K562 (cell line): ENCODE measurements around the gene MYBPC3. TPM values are rescaled to one million over a fixed set of nuclear protein-coding genes. Genes with fewer than 3 reads are reported as not detected.

ENCODE experiments used
- BHLHE40 ChIP-seq: IDR thresholded peaks from 2 replicates; pipeline ENCODE4 v1.6.1; 2011; ENCODE audit warnings: low read length, improper control_type of control experiment
- CCNT2 ChIP-seq: IDR thresholded peaks from 2 replicates; pipeline ENCODE4 v1.6.1; 2011; ENCODE audit warnings: borderline replicate concordance, low read depth, mild to moderate bottlenecking, moderate library complexity, mixed read lengths, low read length; ENCODE audit not compliant: insufficient read length; ENCODE audit errors: extremely low read depth
- CHD1 ChIP-seq: fragments of 200-600 bp; sonication (generic); IDR thresholded peaks from one replicate; pipeline ENCODE4 v1.6.1; 2012; ENCODE audit warnings: mild to moderate bottlenecking, moderate library complexity, low read length, inconsistent platforms
- DACH1 ChIP-seq: fragments of 450-650 bp; IDR thresholded peaks from 2 replicates; pipeline ENCODE4 v1.6.1; 2018; ENCODE audit not compliant: partially characterized antibody
- ETS2 ChIP-seq: IDR thresholded peaks from 2 replicates; pipeline ENCODE4 v1.6.1; 2016; ENCODE audit warnings: borderline replicate concordance, missing genetic modification characterization, mild to moderate bottlenecking, moderate library complexity, missing compliant biosample characterization; ENCODE audit not compliant: poor library complexity, severe bottlenecking
- LCOR ChIP-seq: sonication (generic); formaldehyde crosslinking; IDR thresholded peaks from 2 replicates; pipeline ENCODE4 v1.8.0; 2022; ENCODE audit warnings: mild to moderate bottlenecking, missing genetic modification reagents
- MCM2 ChIP-seq: fragments of 450-650 bp; IDR thresholded peaks from 2 replicates; pipeline ENCODE4 v1.6.1; 2017; ENCODE audit warnings: low read depth, mild to moderate bottlenecking
- MITF ChIP-seq: IDR thresholded peaks from 2 replicates; pipeline ENCODE4 v1.6.1; 2014; ENCODE audit warnings: antibody characterized with exemption
- MTA3 ChIP-seq: fragments of 450-650 bp; formaldehyde crosslinking; IDR thresholded peaks from 2 replicates; pipeline ENCODE4 v1.6.1; 2017; ENCODE audit warnings: mild to moderate bottlenecking, borderline replicate concordance
- NBN ChIP-seq: fragments of 450-650 bp; IDR thresholded peaks from 2 replicates; pipeline ENCODE4 v1.6.1; 2016; ENCODE audit warnings: low read depth, mild to moderate bottlenecking
- NEUROD1 ChIP-seq: fragments of 150-350 bp; IDR thresholded peaks from 2 replicates; pipeline ENCODE4 v1.6.1; 2014; ENCODE audit warnings: borderline replicate concordance, low read length, low read depth; ENCODE audit not compliant: partially characterized antibody
- PTBP1 ChIP-seq: fragments of 200-400 bp; formaldehyde crosslinking; IDR thresholded peaks from 2 replicates; pipeline ENCODE4 v1.6.1; 2017; ENCODE audit warnings: low read depth, low read length
- RAD51 ChIP-seq: fragments of 450-650 bp; IDR thresholded peaks from 2 replicates; pipeline ENCODE4 v1.7.1; 2016; ENCODE audit warnings: low read depth, mild to moderate bottlenecking, borderline replicate concordance
- SMAD3 ChIP-seq: fragments of 450-650 bp; formaldehyde crosslinking; conservative IDR thresholded peaks from 2 replicates; pipeline ENCODE4 v1.4.0; 2020; ENCODE audit warnings: mild to moderate bottlenecking
- SMARCE1 ChIP-seq: fragments of 450-650 bp; IDR thresholded peaks from 2 replicates; pipeline ENCODE4 v1.7.1; 2016; ENCODE audit warnings: mild to moderate bottlenecking
- TBL1XR1 ChIP-seq, 2 experiments: IDR thresholded peaks; 2 replicates each; pipeline ENCODE4 v1.6.1; 2012; ENCODE audit warnings: improper control_type of control experiment in 2 of 2, low read length in 2 of 2, mild to moderate bottlenecking in 1 of 2
- YY1 ChIP-seq, 3 experiments: IDR thresholded peaks; 2 replicates each; pipeline ENCODE4 v1.6.1; 2011; ENCODE audit warnings: low read length in 2 of 3, mild to moderate bottlenecking in 2 of 3, moderate library complexity in 2 of 3, borderline replicate concordance in 1 of 3, control low read depth in 1 of 3, low read depth in 1 of 3; ENCODE audit not compliant: insufficient read depth in 3 of 3, insufficient replicate concordance in 2 of 3, control insufficient read depth in 1 of 3, insufficient read length in 1 of 3; ENCODE audit errors: extremely low read depth in 1 of 3
- ZNF212 ChIP-seq: fragments of 450-650 bp; formaldehyde crosslinking; IDR thresholded peaks from 2 replicates; pipeline ENCODE4 v1.4.0; 2020; ENCODE audit warnings: mild to moderate bottlenecking
- ZNF512 ChIP-seq: IDR thresholded peaks from 2 replicates; pipeline ENCODE4 v1.6.1; 2016; ENCODE audit warnings: missing genetic modification characterization, missing compliant biosample characterization
- ZNF717 ChIP-seq: fragments of 250-450 bp; sonication (Bioruptor Pico); IDR thresholded peaks from 2 replicates; pipeline ENCODE4 v1.5.0; 2021
- polyA plus RNA-seq, 8 experiments: library from polyadenylated mRNA; depleted of rRNA in 4 of 8; stranded (reverse) in 5 of 8; unstranded in 3 of 8; fragments of >200 nt; fragmentation: Nextera tagmentation in 2 of 8; fragmentation: Illumina TruSeq in 1 of 8; extraction: Ambion mirVana in 2 of 8; extraction: Trizol in 1 of 8; gene quantifications; 2 replicates each; pipeline versions ENCODE4 v1.2.1 to v1.2.3, GENCODE V29; 2011 to 2014; ENCODE audit warnings: inconsistent platforms in 1 of 8, missing spikeins in 1 of 8
- total RNA-seq, 7 experiments: library from RNA; depleted of rRNA in 6 of 7; stranded (reverse); fragments of >200 nt in 6 of 7; fragmentation: Illumina TruSeq in 2 of 7; extraction: Trizol in 2 of 7; gene quantifications; 2 replicates each; pipeline versions ENCODE4 v1.2.1 to v1.2.3, GENCODE V29; 2011 to 2021; ENCODE audit warnings: low replicate concordance in 1 of 7
- TF ChIP-seq, protein P1 (sequence below), 2 experiments: fragments of 150-350 bp in 1 of 2; IDR thresholded peaks; 2 replicates each; pipeline ENCODE4 v1.6.1; 2012 to 2016; ENCODE audit warnings: low read depth in 2 of 2, low read length in 2 of 2, mild to moderate bottlenecking in 1 of 2, moderate library complexity in 1 of 2

MYBPC3 gene
- total and polyA plus RNA-seq, 9 of the 15 experiments (the other 6 are each of a cell fraction or from before 2014, with no cell fraction given): 0.01 TPM; not detected in 8

DNA sequence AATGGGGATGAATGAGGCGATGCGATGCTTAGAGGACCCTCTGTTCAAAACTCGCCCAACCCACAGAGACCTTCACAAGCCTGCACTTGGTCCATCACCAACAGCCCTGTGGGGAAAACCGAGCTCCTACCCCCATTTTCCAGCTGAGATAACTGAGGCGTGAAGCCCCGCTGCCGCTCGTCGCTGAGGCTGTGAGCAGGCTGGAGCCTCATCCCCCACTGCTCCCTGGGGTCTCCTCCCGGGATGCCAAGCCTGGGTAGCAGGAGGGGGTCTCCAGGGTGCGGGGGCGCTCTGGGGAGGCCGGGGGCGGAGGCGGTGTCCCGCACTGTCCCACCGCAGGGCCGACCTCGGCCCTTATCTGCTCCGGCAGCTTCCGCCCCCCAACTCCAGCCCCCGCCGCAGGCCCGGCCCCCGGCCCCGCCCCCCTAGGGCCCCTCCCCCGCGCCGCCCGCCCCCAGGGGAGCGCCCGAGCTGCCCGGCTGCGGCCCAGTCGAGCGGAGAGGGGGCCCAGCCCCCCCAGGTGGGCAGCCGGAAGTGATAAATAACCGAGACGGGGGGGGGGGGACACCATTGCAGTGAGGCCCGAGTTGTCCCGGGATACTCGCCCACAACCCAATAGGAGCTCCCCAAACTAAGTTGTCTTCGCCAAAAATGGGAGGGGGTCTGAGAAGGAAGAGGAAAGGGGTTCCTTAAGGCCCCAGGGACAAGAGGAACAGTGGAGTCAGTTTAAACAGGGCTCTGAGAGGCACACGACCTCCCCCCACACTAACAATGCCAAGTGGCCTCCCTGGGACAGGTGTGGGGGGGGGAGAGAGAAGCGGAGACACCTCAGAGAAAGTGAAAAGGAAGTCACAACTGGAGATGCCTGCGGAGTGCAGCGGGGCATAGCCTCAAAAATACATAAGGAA is 47.6 kb upstream of the MYBPC3 start (continued):
- TF ChIP-seq, protein P1, sequence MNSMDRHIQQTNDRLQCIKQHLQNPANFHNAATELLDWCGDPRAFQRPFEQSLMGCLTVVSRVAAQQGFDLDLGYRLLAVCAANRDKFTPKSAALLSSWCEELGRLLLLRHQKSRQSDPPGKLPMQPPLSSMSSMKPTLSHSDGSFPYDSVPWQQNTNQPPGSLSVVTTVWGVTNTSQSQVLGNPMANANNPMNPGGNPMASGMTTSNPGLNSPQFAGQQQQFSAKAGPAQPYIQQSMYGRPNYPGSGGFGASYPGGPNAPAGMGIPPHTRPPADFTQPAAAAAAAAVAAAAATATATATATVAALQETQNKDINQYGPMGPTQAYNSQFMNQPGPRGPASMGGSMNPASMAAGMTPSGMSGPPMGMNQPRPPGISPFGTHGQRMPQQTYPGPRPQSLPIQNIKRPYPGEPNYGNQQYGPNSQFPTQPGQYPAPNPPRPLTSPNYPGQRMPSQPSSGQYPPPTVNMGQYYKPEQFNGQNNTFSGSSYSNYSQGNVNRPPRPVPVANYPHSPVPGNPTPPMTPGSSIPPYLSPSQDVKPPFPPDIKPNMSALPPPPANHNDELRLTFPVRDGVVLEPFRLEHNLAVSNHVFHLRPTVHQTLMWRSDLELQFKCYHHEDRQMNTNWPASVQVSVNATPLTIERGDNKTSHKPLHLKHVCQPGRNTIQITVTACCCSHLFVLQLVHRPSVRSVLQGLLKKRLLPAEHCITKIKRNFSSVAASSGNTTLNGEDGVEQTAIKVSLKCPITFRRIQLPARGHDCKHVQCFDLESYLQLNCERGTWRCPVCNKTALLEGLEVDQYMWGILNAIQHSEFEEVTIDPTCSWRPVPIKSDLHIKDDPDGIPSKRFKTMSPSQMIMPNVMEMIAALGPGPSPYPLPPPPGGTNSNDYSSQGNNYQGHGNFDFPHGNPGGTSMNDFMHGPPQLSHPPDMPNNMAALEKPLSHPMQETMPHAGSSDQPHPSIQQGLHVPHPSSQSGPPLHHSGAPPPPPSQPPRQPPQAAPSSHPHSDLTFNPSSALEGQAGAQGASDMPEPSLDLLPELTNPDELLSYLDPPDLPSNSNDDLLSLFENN (IDR thresholded peaks at IDR 0.05; ENCODE audit: low read depth in 2 of 2, low read length in 2 of 2): 0 out of 4 replicates have a peak, but pooled peaks of 1 of the 2 experiments have one; percentile 17
- TF ChIP-seq NEUROD1: no peak
- TF ChIP-seq BHLHE40: no peak
- peak; percentile 54; the same call in 1 of the 2 replicates for TF ChIP-seq SMARCE1
- no peak for TF ChIP-seq ETS2 (tag)
- TF ChIP-seq SMAD3 (CRISPR knock-in tag): no peak
- TF ChIP-seq ZNF512 (tag): no peak
- TF ChIP-seq DACH1: peak; percentile 19
- peak; percentile 53 for TF ChIP-seq CCNT2
- no peak for TF ChIP-seq ZNF717 (CRISPR knock-in tag)
- TF ChIP-seq NBN: no peak
- TF ChIP-seq MCM2: no peak
- no peak for TF ChIP-seq RAD51
- TF ChIP-seq LCOR (CRISPR knock-in tag): no peak
- no peak for TF ChIP-seq CHD1
- TF ChIP-seq TBL1XR1 (IDR thresholded peaks at IDR 0.05; ENCODE audit: low read length in 2 of 2): no peak
- peak in 1 of 3 experiments; percentile 10 for TF ChIP-seq YY1 (IDR thresholded peaks at IDR 0.05; ENCODE audit: borderline replicate concordance in 1 of 3, control insufficient read depth in 1 of 3, extremely low read depth in 1 of 3, insufficient read depth in 3 of 3, insufficient read length in 1 of 3, insufficient replicate concordance in 2 of 3, low read depth in 1 of 3, low read length in 2 of 3)
- TF ChIP-seq PTBP1: peak; percentile 78; the same call in 1 of the 2 replicates
- TF ChIP-seq MITF: no peak
- peak; percentile 21; the same call in 1 of the 2 replicates for TF ChIP-seq MTA3
- no peak for TF ChIP-seq ZNF212 (CRISPR knock-in tag)
